GM12878 (cell line): ENCODE data around the gene ANKRD65. TPM values are rescaled to one million over a fixed set of nuclear protein-coding genes. Genes with fewer than 3 reads are reported as not detected.

ENCODE experiments used
- ATF3 ChIP-seq: IDR thresholded peaks from 2 replicates; pipeline ENCODE4 v1.6.1; 2011; ENCODE audit warnings: low read depth, mild to moderate bottlenecking, low read length, moderate library complexity, borderline replicate concordance; ENCODE audit errors: extremely low read depth
- CHD4 ChIP-seq: fragments of 200-600 bp; sonication (generic); IDR thresholded peaks from 2 replicates; pipeline ENCODE4 v1.6.1; 2016; ENCODE audit warnings: mild to moderate bottlenecking
- ESRRA ChIP-seq: IDR thresholded peaks from 2 replicates; pipeline ENCODE4 v1.6.1; 2012; ENCODE audit warnings: mild to moderate bottlenecking, low read length, improper control_type of control experiment
- ETV6 ChIP-seq, 2 experiments: fragments of 450-650 bp in 1 of 2; IDR thresholded peaks in 1 of 2; conservative IDR thresholded peaks in 1 of 2; 2 replicates each; pipeline ENCODE4 v1.6.1; 2014; ENCODE audit warnings: antibody characterized with exemption in 1 of 2, borderline replicate concordance in 1 of 2, low read depth in 1 of 2, mild to moderate bottlenecking in 1 of 2, moderate library complexity in 1 of 2
- FOS ChIP-seq: IDR thresholded peaks from 3 replicates; pipeline ENCODE4 v1.6.1; 2011; ENCODE audit warnings: borderline replicate concordance; ENCODE audit not compliant: insufficient read length; ENCODE audit errors: extremely low read depth
- FOXM1 ChIP-seq: IDR thresholded peaks from 2 replicates; pipeline ENCODE4 v1.6.1; 2012; ENCODE audit warnings: low read depth, mild to moderate bottlenecking, inconsistent platforms, low read length, moderate library complexity
- GABPA ChIP-seq: IDR thresholded peaks from 2 replicates; pipeline ENCODE4 v1.6.1; 2014; ENCODE audit warnings: antibody characterized with exemption, low read depth, mild to moderate bottlenecking, inconsistent platforms
- IKZF2 ChIP-seq, 2 experiments: fragments of 450-650 bp; IDR thresholded peaks; 2 replicates each; pipeline ENCODE4 v1.6.1; 2017; ENCODE audit warnings: mild to moderate bottlenecking in 2 of 2, moderate library complexity in 2 of 2
- KDM1A ChIP-seq: fragments of 200-600 bp; sonication (generic); IDR thresholded peaks from 2 replicates; pipeline ENCODE4 v1.6.1; 2016; ENCODE audit warnings: borderline replicate concordance
- MTA2 ChIP-seq: fragments of 450-650 bp; IDR thresholded peaks from 2 replicates; pipeline ENCODE4 v1.6.1; 2016; ENCODE audit warnings: low read depth, mild to moderate bottlenecking, moderate library complexity
- MTA3 ChIP-seq: IDR thresholded peaks from 2 replicates; pipeline ENCODE4 v1.6.1; 2012; ENCODE audit warnings: low read length, inconsistent platforms, borderline replicate concordance
- MYB ChIP-seq: fragments of 150-350 bp; IDR thresholded peaks from 2 replicates; pipeline ENCODE4 v1.6.1; 2014; ENCODE audit warnings: mild to moderate bottlenecking, low read depth, low read length, borderline replicate concordance
- NR2C1 ChIP-seq: fragments of 450-650 bp; IDR thresholded peaks from 2 replicates; pipeline ENCODE4 v1.6.1; 2017; ENCODE audit warnings: antibody characterized with exemption, mild to moderate bottlenecking, moderate library complexity
- SIX5 ChIP-seq: IDR thresholded peaks from 2 replicates; pipeline ENCODE4 v1.6.1; 2011; ENCODE audit warnings: mild to moderate bottlenecking, low read depth, low read length, moderate library complexity; ENCODE audit not compliant: severe bottlenecking
- SRF ChIP-seq, 2 experiments: IDR thresholded peaks; 2 replicates each; pipeline ENCODE4 v1.6.1; 2011; ENCODE audit warnings: low read depth in 2 of 2, low read length in 2 of 2, mild to moderate bottlenecking in 1 of 2, moderate library complexity in 1 of 2
- YY1 ChIP-seq: IDR thresholded peaks from 2 replicates; pipeline ENCODE4 v1.6.1; 2011; ENCODE audit warnings: low read depth, mild to moderate bottlenecking, low read length
- ZBTB4 ChIP-seq: fragments of 450-650 bp; formaldehyde crosslinking; IDR thresholded peaks from 2 replicates; pipeline ENCODE4 v1.4.0; 2022; ENCODE audit warnings: mild to moderate bottlenecking, moderate library complexity
- ZNF274 ChIP-seq: IDR thresholded peaks from one replicate; pipeline ENCODE4 v1.8.0; 2011; ENCODE audit not compliant: insufficient read length, insufficient read depth
- ZNF384 ChIP-seq: IDR thresholded peaks from 2 replicates; pipeline ENCODE4 v1.6.1; 2012; ENCODE audit warnings: low read depth, mild to moderate bottlenecking, low read length, improper control_type of control experiment, borderline replicate concordance
- polyA plus RNA-seq, 11 experiments: library from polyadenylated mRNA; depleted of rRNA in 4 of 11; unstranded in 6 of 11; stranded (reverse) in 5 of 11; fragments of >200 nt; fragmentation: Nextera tagmentation in 4 of 11; fragmentation: Illumina TruSeq in 1 of 11; extraction: Ambion mirVana in 4 of 11; extraction: Trizol in 1 of 11; gene quantifications; 1 replicate in 1 of 11; 2 replicates in 10 of 11; pipeline versions ENCODE4 v1.2.1 to v1.2.3, GENCODE V29; 2011 to 2016; ENCODE audit warnings: inconsistent platforms in 2 of 11, missing spikeins in 2 of 11, low read depth in 1 of 11
- total RNA-seq, 4 experiments: library from RNA; depleted of rRNA in 3 of 4; stranded (reverse); fragments of >200 nt in 3 of 4; fragmentation: Illumina TruSeq in 1 of 4; extraction: Trizol in 1 of 4; gene quantifications; 2 replicates each; pipeline versions ENCODE4 v1.2.1 to v1.2.3, GENCODE V29; 2013 to 2021
- TF ChIP-seq, protein P1 (sequence below): fragments of 150-350 bp; IDR thresholded peaks from 2 replicates; pipeline ENCODE4 v1.6.1; 2014; ENCODE audit warnings: mild to moderate bottlenecking, low read depth, low read length
- TF ChIP-seq, protein P2 (sequence below): fragments of 450-650 bp; IDR thresholded peaks from 2 replicates; pipeline ENCODE4 v1.6.1; 2016; ENCODE audit warnings: mild to moderate bottlenecking

The ANKRD65 gene
- total and polyA plus RNA-seq, 10 of the 15 experiments (the other 5 are each of a cell fraction or from before 2014, with no cell fraction given), result 0.05 to 2.8 (median 0.37) TPM

GRCh38 chr1:1462318-1462966 lies 41.4 kb upstream of the ANKRD65 start (continued):
- no peak for TF ChIP-seq KDM1A
- TF ChIP-seq, protein P1, sequence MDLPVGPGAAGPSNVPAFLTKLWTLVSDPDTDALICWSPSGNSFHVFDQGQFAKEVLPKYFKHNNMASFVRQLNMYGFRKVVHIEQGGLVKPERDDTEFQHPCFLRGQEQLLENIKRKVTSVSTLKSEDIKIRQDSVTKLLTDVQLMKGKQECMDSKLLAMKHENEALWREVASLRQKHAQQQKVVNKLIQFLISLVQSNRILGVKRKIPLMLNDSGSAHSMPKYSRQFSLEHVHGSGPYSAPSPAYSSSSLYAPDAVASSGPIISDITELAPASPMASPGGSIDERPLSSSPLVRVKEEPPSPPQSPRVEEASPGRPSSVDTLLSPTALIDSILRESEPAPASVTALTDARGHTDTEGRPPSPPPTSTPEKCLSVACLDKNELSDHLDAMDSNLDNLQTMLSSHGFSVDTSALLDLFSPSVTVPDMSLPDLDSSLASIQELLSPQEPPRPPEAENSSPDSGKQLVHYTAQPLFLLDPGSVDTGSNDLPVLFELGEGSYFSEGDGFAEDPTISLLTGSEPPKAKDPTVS, result no peak
- TF ChIP-seq ESRRA, result no peak
- no peak for TF ChIP-seq MYB
- TF ChIP-seq FOXM1, result no peak
- TF ChIP-seq FOS, result no peak
- TF ChIP-seq MTA2, result no peak
- TF ChIP-seq SIX5, result no peak
- TF ChIP-seq, protein P2, sequence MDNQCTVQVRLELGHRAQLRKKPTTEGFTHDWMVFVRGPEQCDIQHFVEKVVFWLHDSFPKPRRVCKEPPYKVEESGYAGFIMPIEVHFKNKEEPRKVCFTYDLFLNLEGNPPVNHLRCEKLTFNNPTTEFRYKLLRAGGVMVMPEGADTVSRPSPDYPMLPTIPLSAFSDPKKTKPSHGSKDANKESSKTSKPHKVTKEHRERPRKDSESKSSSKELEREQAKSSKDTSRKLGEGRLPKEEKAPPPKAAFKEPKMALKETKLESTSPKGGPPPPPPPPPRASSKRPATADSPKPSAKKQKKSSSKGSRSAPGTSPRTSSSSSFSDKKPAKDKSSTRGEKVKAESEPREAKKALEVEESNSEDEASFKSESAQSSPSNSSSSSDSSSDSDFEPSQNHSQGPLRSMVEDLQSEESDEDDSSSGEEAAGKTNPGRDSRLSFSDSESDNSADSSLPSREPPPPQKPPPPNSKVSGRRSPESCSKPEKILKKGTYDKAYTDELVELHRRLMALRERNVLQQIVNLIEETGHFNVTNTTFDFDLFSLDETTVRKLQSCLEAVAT, result no peak
- TF ChIP-seq IKZF2 (IDR thresholded peaks at IDR 0.05), result no peak; a peak in 1 of 4 replicates
- no peak for TF ChIP-seq ZBTB4 (CRISPR knock-in tag)
- TF ChIP-seq ETV6 (conservative IDR thresholded peaks at IDR 0.05 in 1 of 2, IDR thresholded peaks at IDR 0.05 in 1 of 2; ENCODE audit: borderline replicate concordance in 1 of 2, low read depth in 1 of 2), result no peak
- TF ChIP-seq GABPA, result no peak
- no peak for TF ChIP-seq ZNF384
- no peak for TF ChIP-seq MTA3
- no peak for TF ChIP-seq CHD4
- TF ChIP-seq NR2C1, result no peak
- TF ChIP-seq ZNF274, result no peak
- no peak for TF ChIP-seq SRF (IDR thresholded peaks at IDR 0.05; ENCODE audit: low read depth in 2 of 2, low read length in 2 of 2)
- TF ChIP-seq YY1, result 0 out of 2 replicates have a peak, but pooled peaks have one; percentile 9
- no peak for TF ChIP-seq ATF3
